ENCODE results near the gene SLC35D2.
"Not testable (repeated sequence)": the region's sequence is repeated elsewhere in the genome, so short reads cannot be mapped to it uniquely, and the experiment has no call there.

Gene SLC35D2

GRCh38 chr9:96350866-96351265, 32.6 kb downstream of the SLC35D2 start:
- DNase-seq = no peak

- no peak for DNase-seq
Measured at GRCh38 chr9:96348261-96348660, 35.2 kb downstream of the SLC35D2 start.

DNA sequence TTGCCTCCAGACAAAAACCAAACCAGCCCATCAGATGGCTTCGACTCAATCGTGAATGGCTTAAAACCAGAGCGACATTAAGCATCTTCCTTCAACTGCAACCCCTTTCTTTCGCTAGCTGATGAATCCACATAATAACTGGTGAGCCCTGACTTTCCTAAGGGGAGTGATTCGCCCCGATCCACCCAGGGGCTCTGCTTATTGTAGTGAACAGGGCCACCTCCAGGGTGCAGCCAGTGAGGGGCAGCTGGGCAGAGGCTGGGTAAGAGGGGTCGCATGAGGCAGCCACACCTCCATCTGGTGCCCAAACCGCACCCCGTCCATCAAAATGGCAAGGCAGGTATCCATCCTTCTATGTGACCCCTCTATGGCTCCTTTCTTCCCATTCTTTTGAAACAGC, 38.0 kb downstream of the SLC35D2 start:
- DNase-seq = no peak

- no peak for DNase-seq
Measured at GRCh38 chr9:96344458-96345180, 38.9 kb downstream of the SLC35D2 start.

GRCh38 chr9:96343515-96344360, 39.8 kb downstream of the SLC35D2 start:
- no peak for DNase-seq

- no peak for DNase-seq
Measured at GRCh38 chr9:96342571-96343245, 40.8 kb downstream of the SLC35D2 start.

GRCh38 chr9:96340707-96341106, 42.8 kb downstream of the SLC35D2 start:
- DNase-seq = no peak

- DNase-seq = no peak
Measured at GRCh38 chr9:96338299-96338698, 45.2 kb downstream of the SLC35D2 start.

- no peak for DNase-seq
Measured at GRCh38 chr9:96333958-96334357, 49.6 kb downstream of the SLC35D2 start.

DNA sequence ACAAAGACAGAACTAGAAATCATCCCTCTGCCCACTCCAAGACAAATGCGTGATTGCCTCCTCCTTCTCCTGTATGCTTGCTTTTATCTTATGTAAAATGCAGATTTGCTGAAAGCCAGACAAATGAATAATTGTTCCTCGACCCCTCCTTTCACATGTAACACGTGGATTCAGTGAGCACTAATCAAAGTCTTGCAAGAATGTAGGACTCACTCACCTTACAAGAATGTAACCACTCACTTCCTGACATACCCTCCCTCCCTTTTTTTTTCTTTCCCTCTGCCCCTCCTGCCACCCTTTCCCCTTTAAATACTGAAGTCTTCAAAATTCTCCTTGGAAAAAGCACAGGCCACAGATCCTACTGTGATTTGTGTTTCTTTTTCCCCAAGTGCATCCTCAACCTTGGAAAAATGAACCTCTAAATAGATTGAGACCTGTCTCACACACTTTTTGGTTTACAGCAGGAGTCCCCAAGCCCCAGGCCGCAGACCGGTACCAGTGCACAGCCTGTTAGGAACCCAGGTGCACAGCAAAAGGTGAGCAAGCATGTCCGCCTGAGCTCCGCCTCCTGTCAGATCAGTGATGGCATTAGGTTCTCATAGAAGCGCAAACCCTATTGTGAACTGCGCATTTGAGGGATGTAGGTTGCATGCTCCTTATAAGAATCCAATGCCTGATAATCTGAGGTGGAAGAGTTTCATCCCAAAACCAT, 52.1 kb downstream of the SLC35D2 start:
- no peak for DNase-seq

GRCh38 chr9:96327694-96328352, 55.7 kb downstream of the SLC35D2 start:
- DNase-seq = no peak

DNA sequence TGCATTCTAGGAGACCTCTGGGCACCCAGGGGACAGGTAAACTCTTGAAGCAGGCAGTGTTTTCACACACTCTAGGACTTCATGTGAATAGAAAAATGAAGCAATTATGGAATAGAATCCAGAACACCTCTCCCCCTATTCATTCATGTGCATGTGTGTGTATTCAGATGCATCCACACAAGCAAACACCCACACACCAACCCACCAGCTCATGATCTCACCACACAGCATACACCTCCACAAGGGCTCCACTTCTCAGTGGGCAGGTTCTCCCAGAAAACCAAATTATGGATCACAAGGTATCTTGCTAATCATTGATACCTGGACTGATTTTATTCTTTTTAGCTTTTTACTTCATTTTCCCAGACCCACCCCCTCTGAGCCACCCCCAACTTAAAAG, 60.3 kb downstream of the SLC35D2 start:
- DNase-seq = no peak

GRCh38 chr9:96322736-96323135, 60.8 kb downstream of the SLC35D2 start:
- not testable (repeated sequence) for DNase-seq

DNA sequence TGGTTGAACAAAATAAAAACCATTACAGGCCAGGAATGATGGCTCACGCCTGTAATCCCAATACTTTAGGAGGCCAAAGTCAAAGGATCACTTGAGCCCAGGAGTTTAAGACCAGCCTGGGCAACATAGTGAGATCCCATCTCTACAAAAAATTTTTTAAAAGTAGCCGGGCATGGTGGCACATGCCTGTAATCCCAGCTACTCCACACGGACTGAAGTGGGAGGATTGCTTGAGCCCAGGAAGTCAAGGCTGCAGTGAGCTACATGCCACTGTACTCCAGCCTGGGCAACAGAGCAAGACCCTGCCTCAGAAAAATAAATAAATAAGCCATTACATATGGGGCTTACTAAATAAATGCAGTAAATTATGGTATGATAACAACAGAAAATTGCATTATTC, 61.3 kb downstream of the SLC35D2 start:
- not testable (repeated sequence) for DNase-seq

DNA sequence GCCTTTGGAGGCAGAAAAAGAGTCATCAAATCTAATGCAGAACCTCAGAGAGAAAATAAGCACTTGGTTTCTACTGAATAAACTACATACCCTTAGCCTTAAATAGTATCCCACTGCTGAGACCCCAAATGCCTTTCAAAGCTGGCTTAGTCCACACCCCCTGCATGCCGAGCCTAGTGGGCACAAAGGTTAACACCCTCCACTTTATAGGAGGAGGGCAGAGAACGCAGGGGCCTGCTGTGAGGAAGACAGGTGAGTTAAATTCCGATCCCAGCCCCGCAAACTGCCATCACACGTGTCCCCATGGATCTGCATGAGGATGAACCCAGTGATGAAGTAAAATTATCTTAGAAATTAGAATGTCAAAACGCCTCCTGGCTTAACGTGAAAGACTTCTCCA, 62.0 kb downstream of the SLC35D2 start:
- DNase-seq = no peak

DNA sequence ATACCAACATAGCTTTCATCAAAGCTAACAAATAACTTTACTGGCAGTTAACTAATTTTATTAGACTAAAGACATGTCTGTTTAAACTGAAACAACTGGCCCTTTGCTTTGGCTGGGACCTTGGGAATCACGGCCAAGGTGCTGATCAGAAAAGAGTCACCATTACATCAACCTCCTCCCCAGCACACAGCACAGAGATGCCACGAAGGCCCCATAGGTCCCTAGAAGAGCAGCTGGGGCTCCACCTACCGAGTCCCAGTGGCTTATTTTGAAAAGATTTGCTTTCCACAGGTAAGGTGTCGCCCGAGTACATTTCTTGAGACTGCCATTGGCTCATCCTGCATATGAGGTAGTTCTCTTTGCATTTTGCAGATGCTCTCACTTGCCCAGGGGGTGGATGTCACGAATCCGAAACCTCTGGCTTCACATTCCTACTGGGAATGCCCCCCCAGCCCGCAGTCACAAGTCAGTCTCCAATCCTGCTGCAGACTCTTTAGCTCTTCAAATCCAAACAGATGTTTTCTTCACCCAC, 62.7 kb downstream of the SLC35D2 start:
- DNase-seq = no peak

GRCh38 chr9:96318921-96319565, 64.5 kb downstream of the SLC35D2 start:
- no peak for DNase-seq

- DNase-seq = no peak
Measured at GRCh38 chr9:96317335-96317980, 66.1 kb downstream of the SLC35D2 start.

DNA sequence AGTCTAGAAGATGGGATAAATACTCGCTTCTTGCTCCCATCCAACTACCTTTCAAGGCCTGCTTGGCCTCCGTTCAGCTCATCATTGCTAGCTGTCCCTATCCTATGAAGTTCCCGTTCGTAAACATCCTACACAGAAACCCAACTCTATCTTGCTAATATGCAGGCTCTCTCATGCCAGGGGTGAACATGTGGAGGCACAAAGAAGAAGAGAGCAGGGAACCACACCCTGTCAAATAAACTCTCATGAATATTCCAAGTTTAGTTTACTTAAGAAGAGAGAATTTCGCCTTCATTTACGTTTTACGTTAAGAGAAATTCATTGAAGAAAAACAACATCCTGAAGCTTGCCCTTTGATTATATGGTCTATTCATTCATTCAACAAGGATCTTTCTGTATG, 73.7 kb downstream of the SLC35D2 start:
- no peak for DNase-seq

DNA sequence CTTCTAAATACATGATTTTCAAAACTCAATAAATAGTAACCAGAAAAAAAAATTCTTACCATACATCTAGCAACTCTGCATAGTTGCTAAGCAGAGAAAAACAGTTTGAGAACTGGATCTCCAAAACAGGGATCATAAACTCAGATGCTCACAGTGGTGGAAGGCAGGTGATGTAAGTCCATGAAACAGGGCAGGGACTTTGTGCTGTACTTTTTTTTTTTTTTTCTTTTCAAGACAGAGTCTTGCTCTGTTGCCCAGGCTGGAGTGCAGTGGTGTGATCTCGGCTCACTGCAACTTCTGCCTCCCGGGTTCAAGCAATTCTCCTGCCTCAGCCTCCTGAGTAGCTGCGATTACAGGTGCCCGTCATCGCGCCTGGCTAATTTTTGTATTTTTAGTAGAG, 76.6 kb downstream of the SLC35D2 start:
- DNase-seq = not testable (repeated sequence)

GRCh38 chr9:96305171-96305570, 78.3 kb downstream of the SLC35D2 start:
- no peak for DNase-seq

Data from CD4-positive, alpha-beta T cell treated with Interleukin-15 for 1 hour (primary cell).